GM12878 (cell line): ENCODE results near the gene NR2E3. TPM values are rescaled to one million over a fixed set of nuclear protein-coding genes. Genes with fewer than 3 reads are reported as not detected.

Source experiments
- ATAC-seq: fragments of 200-7000 bp; cut with Tn5 transposase; 3 replicates; pipeline ENCODE4 v1.9.1; 2020; ENCODE audit warnings: mild to moderate bottlenecking, moderate library complexity
- BruUV-seq: library from RNA; stranded (reverse); fragments of 400-500 nt; replicated peaks from 2 replicates; lab custom pipeline; 2021; lab: Mats Ljungman, UMichigan
- CTCF ChIA-PET: fragments of 300-600 bp; sonication (Branson Sonifier 250); formaldehyde crosslinking; extraction: SDS; loops from one replicate; lab custom pipeline; 2021; ENCODE audit warnings: inconsistent platforms; lab: Yijun Ruan, JAX
- POLR2A ChIA-PET: fragments of 350-600 bp; formaldehyde crosslinking; extraction: SDS; loops from one replicate; lab custom pipeline; 2021; ENCODE audit warnings: inconsistent platforms; lab: Charles Lee
- RAD21 ChIA-PET: fragments of 300-600 bp; sonication (Branson Sonifier 250); formaldehyde crosslinking; loops from one replicate; lab custom pipeline; 2023; ENCODE audit warnings: antibody characterized with exemption; ENCODE audit not compliant: unreplicated experiment; lab: Charles Lee
- SMC1A ChIA-PET: fragments of 300-600 bp; sonication (Branson Sonifier 250); formaldehyde crosslinking; loops from one replicate; lab custom pipeline; 2023; ENCODE audit not compliant: unreplicated experiment, uncharacterized antibody; lab: Charles Lee
- DNase-seq: peaks from one replicate; pipeline ENCODE4 v3.0.0-alpha.2; 2011; ENCODE audit warnings: low read depth, low spot score
- FAIRE-seq: peaks from 3 replicates; lab custom pipeline; 2011; peaks lifted over from hg19 to GRCh38; lab: Jason Lieb, UNC
- H2AFZ ChIP-seq: 2 replicates; pipeline ENCODE4 v1.6.0; 2011; ENCODE audit warnings: low read depth, low read length, control low read depth; ENCODE audit not compliant: control insufficient read depth
- H3K27ac ChIP-seq: 2 replicates; pipeline ENCODE4 v1.5.1; 2011; ENCODE audit warnings: control low read depth; ENCODE audit not compliant: control insufficient read depth, insufficient read depth
- H3K27me3 ChIP-seq, 2 experiments: replicated peaks in 1 of 2; 2 replicates each; pipeline versions ENCODE4 v1.6.0 to v1.6.1; 2011; ENCODE audit warnings: low read length in 1 of 2; ENCODE audit not compliant: control insufficient read depth in 2 of 2, insufficient read depth in 2 of 2
- H3K36me3 ChIP-seq, 2 experiments: 2 replicates each; pipeline ENCODE4 v1.5.1; 2011; ENCODE audit warnings: low read length in 1 of 2; ENCODE audit not compliant: control insufficient read depth in 2 of 2, insufficient read depth in 2 of 2
- H3K4me1 ChIP-seq: 2 replicates; pipeline ENCODE4 v1.6.1; 2011; ENCODE audit warnings: mild to moderate bottlenecking, low read length, moderate library complexity, mixed read lengths; ENCODE audit not compliant: control insufficient read depth, insufficient read depth
- H3K4me2 ChIP-seq: 2 replicates; pipeline ENCODE4 v1.6.0; 2011; ENCODE audit warnings: control low read depth; ENCODE audit not compliant: control insufficient read depth, insufficient read depth
- H3K4me3 ChIP-seq: fragments of 200-600 bp; sonication (generic); 2 replicates; pipeline ENCODE4 v1.5.1; 2016
- H3K79me2 ChIP-seq: 2 replicates; pipeline ENCODE4 v1.6.0; 2011; ENCODE audit warnings: low read length; ENCODE audit not compliant: control insufficient read depth, insufficient read depth
- H3K9ac ChIP-seq: 2 replicates; pipeline ENCODE4 v1.8.0; 2011; ENCODE audit warnings: low read length, control low read depth, mixed read lengths; ENCODE audit not compliant: control insufficient read depth, insufficient read depth
- H3K9me3 ChIP-seq: replicated peaks from 3 replicates; pipeline ENCODE4 v1.5.1; 2011; ENCODE audit warnings: mild to moderate bottlenecking, low read length; ENCODE audit not compliant: control insufficient read depth, insufficient read depth
- H4K20me1 ChIP-seq: 2 replicates; pipeline ENCODE4 v1.6.0; 2011; ENCODE audit not compliant: control insufficient read depth, insufficient read depth
- FOXM1 ChIP-seq: IDR thresholded peaks from 2 replicates; pipeline ENCODE4 v1.6.1; 2012; ENCODE audit warnings: low read depth, mild to moderate bottlenecking, inconsistent platforms, low read length, moderate library complexity
- WGBS: methylation state at CpG from one replicate; pipeline ENCODE4 v1.1.6; 2016; ENCODE audit warnings: low lambda C conversion rate; ENCODE audit not compliant: insufficient replicate concordance, insufficient coverage; ENCODE audit errors: missing lambda C conversion rate; 5-methylcytosine and 5-hydroxymethylcytosine counted together
- in situ Hi-C: fragments of 300-500 bp; cut with MboI; formaldehyde crosslinking; loops from 9 replicates; pipeline ENCODE4 v1.14.3; 2018; ENCODE audit warnings: mixed read lengths
- intact Hi-C: fragments of 100-400 bp; cut with micrococcal nuclease; formaldehyde crosslinking; loops from one replicate; pipeline ENCODE4 v1.14.2; 2022; ENCODE audit not compliant: unreplicated experiment
- polyA plus RNA-seq, 11 experiments: library from polyadenylated mRNA; depleted of rRNA in 4 of 11; unstranded in 6 of 11; stranded (reverse) in 5 of 11; fragments of >200 nt; fragmentation: Nextera tagmentation in 4 of 11; fragmentation: Illumina TruSeq in 1 of 11; extraction: Ambion mirVana in 4 of 11; extraction: Trizol in 1 of 11; gene quantifications; 1 replicate in 1 of 11; 2 replicates in 10 of 11; pipeline versions ENCODE4 v1.2.1 to v1.2.3, GENCODE V29; 2011 to 2016; ENCODE audit warnings: inconsistent platforms in 2 of 11, missing spikeins in 2 of 11, low read depth in 1 of 11
- total RNA-seq, 4 experiments: library from RNA; depleted of rRNA in 3 of 4; stranded (reverse); fragments of >200 nt in 3 of 4; fragmentation: Illumina TruSeq in 1 of 4; extraction: Trizol in 1 of 4; gene quantifications; 2 replicates each; pipeline versions ENCODE4 v1.2.1 to v1.2.3, GENCODE V29; 2013 to 2021
- TF ChIP-seq, protein P1 (sequence below): fragments of 450-650 bp; IDR thresholded peaks from 2 replicates; pipeline ENCODE4 v1.6.1; 2016; ENCODE audit warnings: mild to moderate bottlenecking

The NR2E3 gene
- total and polyA plus RNA-seq, 10 of the 15 experiments (the other 5 are each of a cell fraction or from before 2014, with no cell fraction given) = 0.05 to 0.11 (median 0.11) TPM; not detected in 7

DNA sequence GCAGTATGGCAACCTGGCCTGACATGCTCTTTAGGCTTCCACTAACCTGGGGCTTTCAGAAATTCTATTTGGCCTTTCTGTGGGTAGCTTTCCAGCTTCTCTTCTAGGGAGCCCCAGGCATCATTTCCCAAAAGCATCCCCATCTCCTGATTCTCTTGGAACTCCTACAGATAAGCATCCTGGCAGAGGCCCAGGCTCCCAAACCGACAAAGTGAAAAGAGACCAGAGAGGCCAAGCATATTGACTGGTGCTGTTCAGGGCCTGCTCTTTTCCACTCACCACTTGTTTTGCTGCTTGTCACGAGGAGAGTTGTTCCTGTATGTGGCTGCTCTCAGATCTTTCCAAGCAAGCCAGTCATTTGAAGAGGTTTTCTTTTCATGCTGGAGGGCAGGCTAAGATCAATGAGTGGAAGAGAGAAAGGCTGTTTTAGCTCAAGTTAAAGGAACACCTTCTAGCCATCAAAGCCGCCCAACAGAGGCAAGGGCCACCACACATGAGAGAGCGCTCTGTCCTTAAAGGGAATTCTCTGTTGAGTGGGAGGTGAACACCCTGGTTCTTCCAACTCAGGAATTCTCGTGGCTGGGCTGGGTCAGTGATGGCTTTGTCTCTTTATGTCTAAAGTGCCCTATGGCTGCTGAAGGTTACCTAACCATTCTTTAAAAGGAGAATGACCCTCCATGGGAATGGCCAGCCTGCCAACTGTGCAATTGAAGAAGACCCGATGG is 31.1 kb upstream of the NR2E3 start:
- Histone ChIP-seq H3K27me3 (no peaks in the 10 kb centered on the region), H2AFZ (no peak overlapping the region), H3K4me2 (no peak overlapping the region), H3K9me3 (no peaks in the 10 kb centered on the region), H3K4me3 (no peak overlapping the region), H4K20me1 (no peaks in the 10 kb centered on the region), H3K79me2 (no peaks in the 10 kb centered on the region), H3K27ac (no peak overlapping the region), H3K9ac (no peak overlapping the region), H3K36me3 (no peaks in the 10 kb centered on the region), H3K4me1 (peaks cover 18% of the 10 kb centered on the region)
- ATAC-seq (no peak), FAIRE-seq (no peak), DNase-seq (no peak)
- intact Hi-C loops = no loop called here
- no peak for TF ChIP-seq FOXM1
- TF ChIP-seq, protein P1, sequence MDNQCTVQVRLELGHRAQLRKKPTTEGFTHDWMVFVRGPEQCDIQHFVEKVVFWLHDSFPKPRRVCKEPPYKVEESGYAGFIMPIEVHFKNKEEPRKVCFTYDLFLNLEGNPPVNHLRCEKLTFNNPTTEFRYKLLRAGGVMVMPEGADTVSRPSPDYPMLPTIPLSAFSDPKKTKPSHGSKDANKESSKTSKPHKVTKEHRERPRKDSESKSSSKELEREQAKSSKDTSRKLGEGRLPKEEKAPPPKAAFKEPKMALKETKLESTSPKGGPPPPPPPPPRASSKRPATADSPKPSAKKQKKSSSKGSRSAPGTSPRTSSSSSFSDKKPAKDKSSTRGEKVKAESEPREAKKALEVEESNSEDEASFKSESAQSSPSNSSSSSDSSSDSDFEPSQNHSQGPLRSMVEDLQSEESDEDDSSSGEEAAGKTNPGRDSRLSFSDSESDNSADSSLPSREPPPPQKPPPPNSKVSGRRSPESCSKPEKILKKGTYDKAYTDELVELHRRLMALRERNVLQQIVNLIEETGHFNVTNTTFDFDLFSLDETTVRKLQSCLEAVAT = no peak
- no TSS peak for BruUV-seq
- ChIA-PET CTCF (interaction anchor here (0.7 to 4.4 kb wide), 13 partner anchors 10 to 379 kb away, joined by 3 to 46 read pairs (median 4); no protein-coding TSS in a partner anchor), SMC1A (interaction anchor here (1.0 to 1.5 kb wide), 4 partner anchors 23 to 378 kb away, joined by 3 to 8 read pairs (median 4); no protein-coding TSS in a partner anchor), POLR2A (no interaction called here), RAD21 (interaction anchor here (0.6 to 1.4 kb wide), 2 partner anchors 26 to 377 kb away, joined by 3 to 5 read pairs; no protein-coding TSS in a partner anchor)
- in situ Hi-C loops = no loop called here
- WGBS = 73% methylated on average over 6 of the region's 6 CpGs
